Measurements from ENCODE around the gene RUBCNL.
"Not testable (repeated sequence)": the region's sequence is repeated elsewhere in the genome, so short reads cannot be mapped to it uniquely, and the experiment has no call there.

The RUBCNL gene

DNA sequence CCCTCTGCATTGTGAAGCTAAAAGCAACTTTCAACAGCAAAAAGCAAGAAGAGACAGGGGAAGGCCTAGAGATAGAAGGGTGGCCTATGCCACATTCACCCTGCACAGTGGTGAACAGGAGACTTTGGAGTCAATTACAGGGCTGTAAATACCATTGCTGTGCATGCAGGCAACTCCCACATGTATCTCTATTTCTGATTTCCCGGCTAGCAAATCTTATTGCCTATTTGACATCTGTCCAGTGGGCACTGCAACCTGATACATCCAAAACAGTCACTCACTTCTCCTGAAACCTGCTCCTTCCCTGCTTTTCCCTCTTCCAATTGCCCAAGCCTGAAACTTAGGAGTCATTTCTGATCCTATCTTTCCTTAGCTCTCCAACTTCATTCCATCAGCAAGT, 13.4 kb downstream of the RUBCNL start:
- no peak for DNase-seq

DNA sequence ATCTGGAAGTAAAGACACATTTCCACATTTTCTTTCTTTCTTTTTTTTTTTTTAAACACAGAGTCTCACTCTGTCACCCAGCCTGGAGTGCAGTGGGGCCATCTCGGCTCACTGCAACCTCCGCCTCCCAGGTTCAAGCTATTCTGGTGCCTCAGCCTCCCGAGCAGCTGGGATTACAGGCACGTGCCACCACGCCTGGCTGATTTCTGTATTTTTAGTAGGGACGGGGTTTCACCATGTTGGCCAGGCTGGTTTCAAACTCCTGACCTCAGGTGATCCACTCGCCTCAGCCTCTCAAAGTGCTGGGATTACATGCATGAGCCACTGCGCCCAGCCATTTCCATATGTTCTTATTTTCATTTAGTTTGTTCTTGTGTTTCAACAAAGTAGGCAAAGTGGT, 14.1 kb downstream of the RUBCNL start:
- DNase-seq: not testable (repeated sequence)

GRCh38 chr13:46372071-46372470, 15.0 kb downstream of the RUBCNL start:
- DNase-seq: peak; percentile 6

GRCh38 chr13:46369506-46370277, 17.4 kb downstream of the RUBCNL start:
- DNase-seq: no peak

GRCh38 chr13:46367617-46368327, 19.3 kb downstream of the RUBCNL start:
- DNase-seq: no peak

DNA sequence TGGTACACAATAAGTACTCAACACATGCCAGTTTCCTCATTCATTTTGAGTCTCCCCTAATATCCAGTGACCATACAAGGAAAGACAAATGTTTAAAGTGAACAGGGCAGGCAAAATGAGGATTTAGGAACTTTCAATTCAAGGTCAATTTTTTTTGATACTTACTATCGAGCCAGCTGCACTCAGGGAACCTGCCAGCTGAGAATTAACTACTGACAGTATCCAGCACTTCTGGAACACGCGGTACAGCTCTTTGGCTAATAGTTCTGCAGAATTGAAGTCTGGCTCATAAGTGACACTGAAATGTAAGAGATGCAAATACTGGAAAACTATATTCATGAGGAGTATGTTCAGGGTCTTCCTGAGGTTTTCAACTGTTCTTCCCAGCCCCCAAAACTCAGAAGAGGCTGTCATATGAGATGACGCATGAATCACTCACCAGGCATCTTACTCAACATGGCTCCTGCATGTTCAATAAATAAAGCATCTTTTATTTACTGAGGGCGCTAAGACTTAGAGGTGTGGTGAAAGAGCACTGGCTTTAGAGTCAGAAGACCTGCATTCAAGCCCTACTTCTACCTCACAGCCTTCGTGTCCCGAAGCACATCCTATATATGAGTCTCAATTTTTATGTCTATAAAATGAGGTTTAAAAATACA, 25.6 kb downstream of the RUBCNL start:
- no peak for DNase-seq

DNA sequence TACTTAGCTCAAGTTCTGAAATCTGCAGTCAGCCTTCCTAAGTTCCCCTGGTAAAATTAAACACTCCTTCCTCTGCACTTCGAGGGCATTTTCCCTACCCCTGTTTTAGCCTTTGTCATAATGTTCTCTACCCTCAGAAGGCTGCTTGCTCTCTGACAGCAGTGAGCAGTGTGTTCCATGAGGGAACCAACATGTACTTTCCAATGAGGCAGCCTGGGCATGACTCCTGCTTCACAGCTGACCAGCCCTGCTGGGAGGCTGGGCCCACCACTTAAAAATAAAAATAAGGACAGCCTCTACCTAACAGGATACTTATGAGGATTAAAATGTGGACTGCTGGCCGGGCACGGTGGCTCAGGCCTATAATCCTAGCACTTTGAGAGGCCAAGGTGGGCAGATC, 26.4 kb downstream of the RUBCNL start:
- no peak for DNase-seq

- DNase-seq: no peak
These were observed 27.3 kb downstream of the RUBCNL start for GRCh38 chr13:46359714-46360113.

- no peak for DNase-seq
These were observed 31.0 kb downstream of the RUBCNL start for GRCh38 chr13:46355901-46356590.

DNA sequence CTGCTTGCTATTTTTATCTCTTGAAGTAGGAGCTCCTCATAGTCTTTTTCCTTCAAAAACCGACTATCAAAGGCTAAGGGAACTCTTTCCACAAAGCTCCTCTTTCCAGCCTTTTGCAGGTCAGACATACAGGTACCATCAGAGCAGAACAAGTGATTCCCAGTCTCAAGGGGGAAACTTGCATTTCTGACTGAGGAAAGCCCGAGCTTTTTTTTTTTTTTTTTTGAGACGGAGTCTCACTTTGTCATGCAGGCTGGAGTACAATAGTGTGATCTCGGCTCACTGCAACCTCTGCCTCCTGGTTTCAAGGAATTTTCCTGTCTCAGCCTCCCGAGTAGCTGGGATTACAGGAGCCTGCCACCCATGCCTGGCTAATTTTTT, 32.0 kb downstream of the RUBCNL start:
- no peak for DNase-seq

DNA sequence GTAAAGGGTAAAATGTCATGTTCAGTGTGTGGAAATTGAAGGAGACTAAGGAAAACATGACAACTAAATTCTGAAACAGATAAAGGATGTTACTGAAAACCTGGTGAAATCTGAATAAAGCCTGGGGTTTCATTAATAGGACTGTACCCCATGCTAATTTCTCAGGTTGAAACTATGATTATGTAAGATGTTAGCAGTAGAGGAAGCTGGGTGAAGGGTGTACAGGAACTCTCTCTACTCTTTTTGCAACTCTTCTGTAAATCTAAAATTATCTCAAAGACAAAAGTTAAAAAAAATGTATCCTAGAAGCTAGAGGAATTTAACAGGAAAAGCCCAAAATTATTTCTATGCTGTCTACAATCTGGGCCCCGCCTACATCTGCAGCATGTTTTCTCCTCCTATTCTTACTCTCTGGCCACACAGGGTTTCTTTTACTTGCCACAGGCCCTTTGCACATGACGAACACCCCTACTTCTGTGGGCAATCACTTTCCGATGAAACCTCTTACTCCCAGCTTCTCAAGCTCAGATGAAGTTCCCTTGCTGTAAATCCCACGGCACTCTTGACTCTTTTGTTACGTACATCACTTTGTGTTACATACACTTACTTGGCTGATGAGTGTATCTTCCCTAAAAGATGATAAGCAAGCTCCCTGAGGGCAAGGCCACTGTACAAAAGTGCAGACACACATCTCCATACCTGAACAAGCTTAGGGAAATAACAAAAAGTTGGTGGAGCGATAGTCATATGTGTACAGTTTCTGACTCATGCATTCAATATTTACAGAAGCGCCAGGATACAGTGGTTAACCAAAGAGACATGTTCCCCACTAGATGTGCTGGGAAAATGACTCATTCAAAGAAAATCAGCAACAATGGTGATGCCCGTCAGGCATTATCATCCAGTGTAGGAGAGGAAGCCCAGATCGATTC, 32.6 kb downstream of the RUBCNL start:
- no peak for DNase-seq

DNA sequence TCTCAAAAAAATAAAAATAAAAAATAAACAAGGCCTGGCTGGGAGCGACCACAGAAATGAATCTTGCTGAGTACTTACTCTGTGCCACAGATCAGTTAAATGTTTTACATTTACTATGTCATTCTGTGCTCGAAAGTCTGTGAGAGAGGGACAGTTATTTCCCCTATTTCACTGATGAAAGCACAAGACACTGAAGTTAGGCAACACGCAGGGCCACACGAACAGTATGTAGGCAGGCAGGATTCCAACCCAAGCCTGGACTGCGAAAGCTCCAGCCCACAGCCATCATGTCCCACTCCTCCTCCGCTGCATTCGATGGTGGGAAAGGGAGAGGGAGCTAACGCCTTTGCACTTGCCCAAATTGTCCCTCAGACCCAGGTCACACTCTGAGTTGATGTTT, 34.2 kb downstream of the RUBCNL start:
- no peak for DNase-seq

GRCh38 chr13:46350003-46350402, 37.0 kb downstream of the RUBCNL start:
- DNase-seq: no peak

GRCh38 chr13:46348961-46349360, 38.1 kb downstream of the RUBCNL start:
- no peak for DNase-seq

DNA sequence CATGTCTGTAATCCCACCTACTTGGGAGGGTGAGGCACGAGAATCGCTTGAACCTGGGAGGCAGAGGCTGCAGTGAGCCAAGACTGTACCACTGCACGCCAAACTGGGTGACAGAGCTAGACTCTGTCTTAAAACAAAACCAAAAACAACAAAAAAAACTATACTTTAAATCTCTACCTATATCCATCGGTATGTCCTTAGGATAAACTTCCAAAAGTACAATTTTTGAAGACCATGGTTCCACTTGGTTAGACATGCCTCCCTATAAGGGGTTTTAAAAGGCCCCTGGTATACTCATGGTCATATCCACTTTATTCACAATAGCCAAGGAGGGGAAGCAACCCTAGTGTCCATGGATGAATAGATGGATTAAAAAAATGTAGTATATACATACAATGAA, 39.8 kb downstream of the RUBCNL start:
- no peak for DNase-seq

- no peak for DNase-seq
These were observed 41.2 kb downstream of the RUBCNL start for GRCh38 chr13:46345866-46346265.

DNA sequence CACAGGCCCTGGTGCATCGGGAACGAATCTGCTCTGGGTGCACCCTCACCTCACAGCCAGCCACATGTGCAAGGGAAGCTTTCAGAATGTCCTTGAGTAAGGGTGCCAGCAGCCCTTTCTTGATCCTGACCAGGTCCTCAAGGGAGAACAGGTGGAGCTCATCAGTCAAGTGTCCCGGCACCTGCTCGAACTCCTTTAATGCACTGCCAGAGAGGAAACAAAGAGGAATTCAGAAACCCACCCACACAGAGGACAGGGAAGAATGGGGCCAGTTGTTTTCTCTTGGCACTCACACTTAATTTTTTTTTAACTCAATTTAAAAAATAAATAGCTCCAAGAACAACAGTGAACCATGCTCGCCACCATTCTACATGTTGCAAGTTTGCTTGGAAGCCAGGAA, 41.7 kb downstream of the RUBCNL start:
- no peak for DNase-seq

DNA sequence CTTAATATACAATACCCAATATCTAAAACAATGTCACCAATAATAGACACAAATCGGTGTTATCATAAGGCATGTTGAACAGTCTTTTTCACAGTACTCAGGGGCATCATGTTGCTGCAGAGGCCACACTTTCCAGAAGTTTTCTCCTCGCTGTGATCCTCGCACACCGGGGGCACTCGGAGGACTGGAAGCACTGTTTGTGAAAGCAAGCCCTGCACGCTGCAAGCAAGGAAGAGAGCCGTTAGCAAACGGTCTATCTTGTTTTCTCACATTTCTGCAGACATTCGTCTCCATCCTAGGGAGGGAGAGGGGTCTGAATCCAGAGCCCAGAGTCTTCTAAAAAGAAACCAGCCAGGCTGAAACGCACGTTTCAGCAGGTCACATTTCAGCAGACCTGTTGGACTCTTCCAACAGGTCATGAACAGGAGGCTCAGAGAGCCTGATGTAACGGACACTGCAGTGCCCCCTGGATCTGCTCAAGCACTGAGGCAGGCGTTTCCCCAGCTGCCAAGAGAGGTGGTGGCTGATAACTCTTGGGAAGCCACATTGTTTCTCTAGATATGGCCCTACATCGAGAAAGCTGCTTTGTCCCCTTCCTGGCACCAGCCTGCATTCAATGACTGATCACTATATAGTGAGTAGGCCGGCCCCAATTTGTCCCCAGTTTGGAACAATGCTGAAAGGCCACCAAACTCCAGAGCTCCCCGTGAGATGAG, 43.6 kb downstream of the RUBCNL start:
- no peak for DNase-seq

- DNase-seq: no peak
These were observed 44.5 kb downstream of the RUBCNL start for GRCh38 chr13:46342538-46342937.

GRCh38 chr13:46341112-46341711, 45.8 kb downstream of the RUBCNL start:
- DNase-seq: no peak

DNA sequence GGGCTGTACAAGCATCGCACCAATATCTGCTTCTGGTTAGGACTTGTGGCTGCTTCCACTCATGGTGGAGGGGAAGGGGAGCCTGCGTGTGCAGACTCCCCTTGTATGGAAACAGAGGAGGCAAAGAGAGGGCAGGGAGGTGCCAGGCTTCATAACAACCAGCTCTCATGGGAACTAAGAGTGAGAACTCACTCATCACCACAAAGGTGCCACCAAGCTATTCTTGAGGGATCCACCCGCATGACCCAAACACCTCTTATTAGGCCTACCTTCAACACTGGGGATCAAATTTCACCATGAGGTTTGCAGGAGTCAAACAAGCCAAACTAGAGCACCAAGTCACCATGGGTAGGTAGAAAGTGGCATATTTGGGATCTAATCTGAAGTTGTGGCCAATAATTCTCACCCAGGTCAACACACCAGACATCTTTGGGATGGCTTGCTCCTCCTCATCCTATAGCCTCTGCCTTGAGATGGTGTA, 46.4 kb downstream of the RUBCNL start:
- DNase-seq: no peak
